OCI-LY3 (cell line): ENCODE measurements around the gene LRRC8D.

Source experiments
- EZH2phosphoT487 ChIP-seq: fragments of 200-600 bp; shearing (Covaris generic); IDR thresholded peaks from 2 replicates; pipeline ENCODE4 v1.6.1; 2018; ENCODE audit warnings: antibody characterized with exemption, mixed run types, low read depth
- TF ChIP-seq, protein P1 (sequence below): fragments of 200-600, 300-600 bp; sonication (generic); IDR thresholded peaks from 2 replicates; pipeline ENCODE4 v1.5.1; 2014; ENCODE audit warnings: antibody characterized with exemption, low read length, low read depth

DNA sequence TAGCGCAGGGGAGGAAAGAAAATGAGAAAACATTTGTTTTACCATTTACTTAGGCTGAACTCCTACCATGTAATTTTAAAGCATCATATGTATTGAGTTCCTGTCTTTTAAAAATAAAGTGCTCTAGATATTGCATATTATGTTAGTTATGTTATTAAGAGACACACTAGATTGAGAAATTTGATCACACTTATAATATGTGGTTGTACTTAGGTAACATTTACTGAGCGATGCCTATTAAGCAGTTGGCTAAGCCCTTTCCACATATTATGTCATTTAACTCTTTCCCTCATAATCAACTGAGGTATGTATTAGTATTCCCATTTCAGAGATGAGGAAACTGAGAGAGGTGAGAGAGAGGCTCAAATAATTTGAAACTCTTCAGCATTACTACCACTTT lies 4.5 kb upstream of the LRRC8D start:
- TF ChIP-seq, protein P1, sequence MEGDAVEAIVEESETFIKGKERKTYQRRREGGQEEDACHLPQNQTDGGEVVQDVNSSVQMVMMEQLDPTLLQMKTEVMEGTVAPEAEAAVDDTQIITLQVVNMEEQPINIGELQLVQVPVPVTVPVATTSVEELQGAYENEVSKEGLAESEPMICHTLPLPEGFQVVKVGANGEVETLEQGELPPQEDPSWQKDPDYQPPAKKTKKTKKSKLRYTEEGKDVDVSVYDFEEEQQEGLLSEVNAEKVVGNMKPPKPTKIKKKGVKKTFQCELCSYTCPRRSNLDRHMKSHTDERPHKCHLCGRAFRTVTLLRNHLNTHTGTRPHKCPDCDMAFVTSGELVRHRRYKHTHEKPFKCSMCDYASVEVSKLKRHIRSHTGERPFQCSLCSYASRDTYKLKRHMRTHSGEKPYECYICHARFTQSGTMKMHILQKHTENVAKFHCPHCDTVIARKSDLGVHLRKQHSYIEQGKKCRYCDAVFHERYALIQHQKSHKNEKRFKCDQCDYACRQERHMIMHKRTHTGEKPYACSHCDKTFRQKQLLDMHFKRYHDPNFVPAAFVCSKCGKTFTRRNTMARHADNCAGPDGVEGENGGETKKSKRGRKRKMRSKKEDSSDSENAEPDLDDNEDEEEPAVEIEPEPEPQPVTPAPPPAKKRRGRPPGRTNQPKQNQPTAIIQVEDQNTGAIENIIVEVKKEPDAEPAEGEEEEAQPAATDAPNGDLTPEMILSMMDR: no peak
- no peak for TF ChIP-seq EZH2phosphoT487
